HG03135 (cell line): ENCODE results near the gene PKP2.

Experiments used
- ATAC-seq: cut with Tn5 transposase; IDR thresholded peaks from one replicate; pipeline ENCODE4 v1.9.1; 2021; ENCODE audit warnings: mild to moderate bottlenecking, moderate library complexity; ENCODE audit not compliant: unreplicated experiment

Gene PKP2

DNA sequence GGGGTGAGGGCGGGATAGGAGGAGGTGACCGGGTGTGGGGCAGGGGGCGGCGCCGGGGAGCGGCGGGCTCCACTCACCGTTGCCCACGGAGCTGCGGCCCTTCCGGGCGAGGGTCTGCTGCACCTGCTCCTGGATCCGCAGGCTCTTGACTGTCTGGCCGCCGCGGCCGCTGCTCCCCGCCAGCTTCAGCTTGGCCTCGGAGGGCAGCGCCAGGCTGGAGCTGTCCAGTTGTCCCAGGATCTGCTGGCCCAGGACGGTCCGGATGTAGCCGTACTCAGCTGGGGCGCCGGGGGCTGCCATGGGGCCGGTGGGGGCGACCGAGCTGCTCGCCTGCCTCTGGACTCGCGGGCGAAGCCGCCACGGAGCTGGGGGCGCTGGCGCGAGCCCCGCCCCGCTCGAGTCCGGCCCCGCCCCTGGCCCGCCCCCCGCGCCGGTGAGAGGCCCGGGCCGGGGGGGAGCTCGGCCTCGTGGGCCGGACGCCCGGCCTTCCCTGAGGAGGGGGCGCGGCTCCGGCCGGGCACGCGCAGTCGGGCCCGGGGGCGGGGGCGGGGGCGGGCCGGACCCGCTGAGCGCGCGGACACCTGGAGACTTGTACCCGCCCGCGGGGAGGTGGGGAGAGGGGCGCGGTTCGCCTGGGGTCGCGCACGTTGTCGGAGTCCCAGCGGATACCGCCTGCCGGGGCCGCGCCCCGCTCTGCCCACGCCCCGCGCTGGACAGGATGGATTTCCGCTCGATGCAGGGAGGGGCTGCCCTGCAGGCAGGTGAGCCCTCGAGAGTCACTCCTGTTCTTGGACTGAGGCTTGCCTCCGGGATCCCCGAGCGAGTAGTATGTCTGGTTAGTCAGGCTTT is at the start of gene PKP2:
Gene PKP2 (minus strand): TSS at position 346 of the 849 bp plus-strand sequence. CDS start 46 bp downstream, at position 300.
- peak; percentile 52 for ATAC-seq

DNA sequence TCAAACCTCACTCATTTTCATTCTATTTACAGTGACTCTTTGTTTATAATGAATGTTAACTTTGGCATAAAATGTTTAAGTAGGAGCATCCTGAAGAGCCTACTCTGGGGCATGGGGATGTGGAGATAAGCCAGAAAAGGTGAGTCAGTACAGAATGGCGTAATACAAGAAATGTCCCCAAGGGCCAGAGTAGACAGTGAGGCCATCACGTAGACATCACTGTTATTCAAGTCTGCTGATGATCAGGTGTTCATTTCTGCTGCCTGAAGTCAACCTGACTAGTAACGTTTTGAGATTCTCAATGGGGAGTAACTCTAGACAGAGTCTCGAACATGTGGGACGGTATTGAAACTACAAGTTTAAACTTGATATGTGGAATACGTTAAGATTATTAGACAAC is 47.6 kb upstream of the PKP2 start:
- no peak for ATAC-seq

DNA sequence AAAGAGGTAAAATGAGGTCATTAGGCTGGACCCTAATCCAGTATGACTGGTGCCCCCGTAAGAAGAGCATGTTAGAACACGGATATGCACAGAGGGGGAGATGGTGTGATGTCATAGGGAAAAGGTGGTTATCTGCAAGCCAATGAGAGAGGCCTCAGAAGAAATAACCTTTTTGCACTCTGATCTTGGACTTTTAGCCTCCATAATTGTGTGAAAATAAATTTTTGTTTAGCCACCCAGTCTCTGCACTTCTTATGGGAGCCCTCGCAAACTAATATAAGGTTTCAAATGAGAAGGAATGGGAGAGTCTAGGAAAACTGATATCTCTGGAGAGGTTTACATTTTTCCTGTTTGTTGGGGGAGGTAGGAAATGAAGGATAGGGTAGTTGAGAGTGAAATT is 43.2 kb upstream of the PKP2 start:
- ATAC-seq, result no peak

DNA sequence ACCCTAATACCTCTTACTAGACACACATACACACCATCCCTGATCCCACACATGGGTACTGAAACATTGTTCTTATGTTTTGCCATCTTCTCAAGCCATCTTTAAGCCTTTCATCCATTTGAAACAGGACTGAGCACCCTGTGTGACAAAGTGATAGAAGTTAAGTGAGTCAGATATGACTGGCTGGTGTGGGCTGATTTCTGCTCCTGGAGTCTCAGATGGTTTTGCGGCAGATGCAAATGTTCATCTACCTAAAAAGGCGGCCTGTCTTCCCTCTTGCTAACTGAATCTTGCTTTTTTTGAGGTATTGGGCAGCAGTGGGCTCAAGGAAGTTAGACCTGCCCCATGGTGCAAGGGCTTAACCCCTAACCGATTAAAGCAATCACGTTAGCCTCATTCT is 30.4 kb upstream of the PKP2 start:
- ATAC-seq, result no peak

GRCh38 chr12:32926356-32926755 is 29.8 kb upstream of the PKP2 start:
- no peak for ATAC-seq

- no peak for ATAC-seq
Measured at GRCh38 chr12:32922546-32923297, 26.1 kb upstream of the PKP2 start.

- no peak for ATAC-seq
Measured at GRCh38 chr12:32921397-32921796, 24.8 kb upstream of the PKP2 start.

DNA sequence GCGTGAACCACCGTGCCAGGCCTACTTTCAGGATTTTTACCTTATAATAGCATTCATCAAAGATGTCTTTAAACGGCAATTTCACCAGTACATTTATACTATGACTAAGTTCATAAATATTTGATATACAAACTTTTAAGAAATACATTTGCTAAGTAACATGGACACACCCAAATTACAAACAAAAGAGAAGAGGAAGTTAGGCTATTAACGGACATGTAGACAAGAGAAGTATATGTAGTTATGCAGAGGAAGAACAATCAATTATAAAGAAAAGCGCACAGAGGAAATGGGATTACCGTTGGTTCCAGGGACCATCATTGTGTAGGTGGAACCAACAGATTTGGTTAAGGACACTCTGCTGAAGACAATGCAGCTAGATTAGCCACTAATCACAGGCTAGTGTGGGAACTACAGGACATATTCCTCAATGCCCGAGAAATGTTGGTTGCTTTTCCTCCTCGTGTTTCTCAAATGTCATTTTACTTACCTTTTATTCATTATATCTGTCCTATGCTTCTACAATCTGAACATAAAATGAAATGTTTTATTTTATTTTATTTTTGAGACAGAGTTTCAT is 24.0 kb upstream of the PKP2 start:
- ATAC-seq, result no peak

DNA sequence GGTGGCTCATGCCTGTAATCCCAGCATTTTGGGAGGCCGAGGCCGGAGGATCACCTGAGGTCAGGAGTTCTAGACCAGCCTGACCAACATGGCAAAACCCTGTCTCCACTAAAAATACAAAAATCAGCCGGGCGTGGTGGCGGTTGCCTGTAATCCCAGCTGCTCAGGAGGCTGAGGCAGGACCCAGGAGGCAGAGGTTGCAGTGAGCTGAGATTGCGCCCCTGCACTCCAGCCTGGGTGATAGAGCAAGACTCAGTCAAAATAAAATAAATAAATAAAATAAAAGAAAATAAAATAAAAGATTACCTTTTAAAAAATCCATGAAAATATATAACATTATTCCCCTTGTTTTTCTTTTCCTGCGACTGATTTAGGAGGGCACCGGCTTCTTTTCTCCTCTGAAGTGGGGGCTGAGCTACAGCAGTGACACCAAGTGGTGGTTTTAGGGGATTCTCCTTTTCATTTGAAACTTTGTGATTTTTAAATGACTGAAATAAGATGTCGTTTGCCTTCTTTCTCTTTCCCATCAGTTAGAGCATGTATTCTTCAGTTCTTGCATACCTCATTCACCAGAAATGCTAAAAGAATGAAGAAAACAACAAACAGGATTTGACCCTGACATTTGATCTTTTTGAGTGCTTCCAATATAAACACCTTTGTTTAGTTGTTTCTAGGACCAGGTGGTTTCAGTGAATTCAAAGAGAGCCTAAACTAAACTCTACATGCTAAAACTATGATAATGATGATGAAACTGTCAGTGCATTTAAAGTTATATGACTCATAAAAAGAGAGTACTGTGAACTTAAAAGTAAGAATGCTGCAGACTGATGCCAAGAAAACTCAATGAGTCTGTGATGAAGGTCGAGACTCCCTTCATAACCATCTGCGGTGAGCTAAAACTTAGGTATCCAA is 22.6 kb upstream of the PKP2 start:
- no peak for ATAC-seq

DNA sequence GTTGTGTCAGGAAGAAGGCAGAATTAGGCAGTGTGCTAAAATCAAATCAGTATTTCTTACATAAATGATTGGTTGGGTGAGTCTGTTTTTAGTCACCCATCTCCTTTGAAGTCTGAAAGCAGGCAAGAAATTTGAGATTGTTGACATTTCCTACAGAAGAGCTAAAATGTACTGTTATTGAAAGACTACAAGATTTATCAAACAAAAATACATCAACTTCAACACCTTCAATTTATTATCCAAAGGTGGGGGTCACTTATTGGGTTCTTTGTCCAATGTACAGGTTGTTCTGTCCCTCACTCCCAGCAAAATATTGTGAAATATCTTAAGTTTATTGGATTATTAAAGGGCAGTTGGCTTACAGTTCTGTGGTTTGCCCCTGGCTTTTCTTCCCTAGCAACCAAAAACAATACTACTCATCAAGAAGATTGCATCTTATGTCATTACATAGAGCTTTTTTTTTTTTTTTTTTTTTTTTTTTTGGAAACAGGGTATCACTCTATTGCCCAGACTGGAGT is 20.6 kb upstream of the PKP2 start:
- no peak for ATAC-seq

- ATAC-seq, result no peak
Measured at GRCh38 chr12:32907898-32908476, 11.4 kb upstream of the PKP2 start.

GRCh38 chr12:32907166-32907565 is 10.6 kb upstream of the PKP2 start:
- ATAC-seq, result no peak

- peak; percentile 96 for ATAC-seq
Measured at GRCh38 chr12:32906399-32907165, 10.0 kb upstream of the PKP2 start.

DNA sequence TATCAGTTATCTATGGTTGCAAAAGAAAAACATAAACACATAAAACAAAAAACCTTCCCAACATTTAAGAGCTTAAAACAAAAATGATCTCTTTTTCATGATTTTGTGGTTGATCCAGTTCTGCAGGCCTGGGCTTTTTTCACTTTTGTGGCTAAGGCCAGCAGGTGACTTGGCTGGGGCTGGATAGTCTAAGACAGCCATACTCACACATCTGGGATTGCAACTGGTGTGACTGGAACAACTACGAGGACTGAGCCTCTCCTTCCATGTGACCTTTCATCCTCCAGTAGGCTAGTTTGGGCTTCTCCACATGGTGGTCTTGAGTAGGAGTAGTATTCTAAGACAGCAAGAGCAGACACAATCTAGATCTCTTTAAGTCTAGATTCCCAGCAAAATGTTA is 7.2 kb upstream of the PKP2 start:
- no peak for ATAC-seq

GRCh38 chr12:32903318-32903717 is 6.7 kb upstream of the PKP2 start:
- no peak for ATAC-seq

GRCh38 chr12:32902287-32902997 is 5.9 kb upstream of the PKP2 start:
- peak; percentile 53 for ATAC-seq

DNA sequence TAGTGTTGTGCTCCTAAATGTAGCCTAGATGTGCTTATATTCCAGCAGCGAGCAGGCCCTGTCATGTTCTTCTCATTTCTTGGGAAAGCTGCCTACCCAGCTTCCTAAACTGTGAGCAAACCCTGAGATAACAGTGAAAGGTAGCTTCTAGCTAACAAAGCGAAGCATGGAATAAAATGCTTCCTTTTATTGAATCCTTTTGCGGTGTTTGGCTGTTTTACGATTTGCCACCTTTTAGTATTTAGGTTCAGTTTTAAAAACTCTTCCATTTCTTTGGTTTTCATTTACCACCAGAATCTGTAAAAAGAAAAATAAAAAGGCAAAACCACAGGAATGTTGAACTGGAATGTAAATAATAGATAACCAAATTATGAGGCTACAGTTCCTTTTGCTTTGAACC is 5.0 kb upstream of the PKP2 start:
- no peak for ATAC-seq

GRCh38 chr12:32897687-32898573 is 1.4 kb upstream of the PKP2 start:
- ATAC-seq, result no peak
